ENCODE results near the gene LILRB3. TPM values are rescaled to one million over a fixed set of nuclear protein-coding genes. Genes with fewer than 3 reads are reported as not detected.

The LILRB3 gene
- total RNA-seq, 2 donors from 2014 or later = 0.73 to 5.9 TPM

GRCh38 chr19:54211235-54211634, 11.6 kb downstream of the LILRB3 start:
- H3K36me3 ChIP-seq = peaks cover 5 to 8% of the 10 kb centered on the region in 2 donors
- peaks cover 9% of the 10 kb centered on the region for H3K4me1 ChIP-seq (replicated peaks)
- H3K4me3 ChIP-seq = no peak overlapping the region
- WGBS = 73% methylated on average over 12 of the region's 12 CpGs
- TF ChIP-seq POLR2AphosphoS5 (IDR thresholded peaks at IDR 0.05) = no peak
- TF ChIP-seq POLR2A (IDR thresholded peaks at IDR 0.05) = no peak
- no peak for TF ChIP-seq CTCF (IDR thresholded peaks at IDR 0.05)
- H3K27me3 ChIP-seq (replicated peaks; ENCODE audit: insufficient read depth) = no peaks in the 10 kb centered on the region
- intact Hi-C loops (cut with DNase I) = no loop called here
- no peak overlapping the region for H3K27ac ChIP-seq
- no peak for DNase-seq (ENCODE audit: low spot score)
- no peaks in the 10 kb centered on the region for H3K9me3 ChIP-seq

- Histone ChIP-seq H3K36me3 (peaks cover 7 to 16% of the 10 kb centered on the region in 2 donors), H3K4me1 (replicated peaks) (peaks cover 9% of the 10 kb centered on the region), H3K9me3 (no peaks in the 10 kb centered on the region), H3K27ac (peak overlapping the region; percentile 77 to 83), H3K27me3 (replicated peaks; ENCODE audit: insufficient read depth) (no peaks in the 10 kb centered on the region), H3K4me3 (no peak overlapping the region)
- TF ChIP-seq POLR2AphosphoS5 (IDR thresholded peaks at IDR 0.05) (peak; percentile 92), CTCF (IDR thresholded peaks at IDR 0.05) (no peak)
- WGBS = 9% methylated on average over 10 of the region's 10 CpGs
- intact Hi-C loops (cut with DNase I) = no loop called here
- peak; percentile 94 for DNase-seq (ENCODE audit: low spot score)
Observed at GRCh38 chr19:54209811-54210494, 12.9 kb downstream of the LILRB3 start.

- intact Hi-C loops (cut with DNase I) = no loop called here
- no peaks in the 10 kb centered on the region for H3K27me3 ChIP-seq (replicated peaks; ENCODE audit: insufficient read depth)
- no peak overlapping the region for H3K4me3 ChIP-seq
- peaks cover 13% of the 10 kb centered on the region for H3K4me1 ChIP-seq (replicated peaks)
- no peak for DNase-seq (ENCODE audit: low spot score)
- WGBS = 51% methylated on average over 24 of the region's 24 CpGs
- H3K36me3 ChIP-seq = peaks cover 7 to 18% of the 10 kb centered on the region in 2 donors
- H3K9me3 ChIP-seq = no peaks in the 10 kb centered on the region
- peak overlapping the region; percentile 77 to 83 for H3K27ac ChIP-seq
- no peak for TF ChIP-seq POLR2A (IDR thresholded peaks at IDR 0.05)
- no peak for TF ChIP-seq POLR2AphosphoS5 (IDR thresholded peaks at IDR 0.05)
- no peak for TF ChIP-seq CTCF (IDR thresholded peaks at IDR 0.05)
Observed at GRCh38 chr19:54209058-54209810, 13.6 kb downstream of the LILRB3 start.

- WGBS = 77% methylated on average over 8 of the region's 8 CpGs
- H3K36me3 ChIP-seq = peaks cover 7 to 24% of the 10 kb centered on the region in 2 donors
- no peak for DNase-seq (ENCODE audit: low spot score)
- intact Hi-C loops (cut with DNase I) = no loop called here
- H3K27me3 ChIP-seq (replicated peaks; ENCODE audit: insufficient read depth) = no peaks in the 10 kb centered on the region
- H3K27ac ChIP-seq = peak overlapping the region; percentile 77 to 83
- TF ChIP-seq POLR2A (IDR thresholded peaks at IDR 0.05) = no peak
- no peaks in the 10 kb centered on the region for H3K9me3 ChIP-seq
- H3K4me1 ChIP-seq (replicated peaks) = peaks cover 14% of the 10 kb centered on the region
- H3K4me3 ChIP-seq = no peak overlapping the region
Observed at GRCh38 chr19:54208784-54209057, 14.1 kb downstream of the LILRB3 start.

- peaks cover 14% of the 10 kb centered on the region for H3K4me1 ChIP-seq (replicated peaks)
- peak overlapping the region; percentile 77 to 83 for H3K27ac ChIP-seq
- peak; percentile 6 for TF ChIP-seq POLR2AphosphoS5 (IDR thresholded peaks at IDR 0.05)
- TF ChIP-seq POLR2A (IDR thresholded peaks at IDR 0.05) = no peak
- TF ChIP-seq CTCF (IDR thresholded peaks at IDR 0.05) = no peak
- no peak for DNase-seq (ENCODE audit: low spot score)
- H3K36me3 ChIP-seq = peaks cover 7 to 29% of the 10 kb centered on the region in 2 donors
- no peaks in the 10 kb centered on the region for H3K27me3 ChIP-seq (replicated peaks; ENCODE audit: insufficient read depth)
- no peak overlapping the region for H3K4me3 ChIP-seq
- intact Hi-C loops (cut with DNase I) = no loop called here
- WGBS = 67% methylated on average over 18 of the region's 18 CpGs
- no peaks in the 10 kb centered on the region for H3K9me3 ChIP-seq
Observed at GRCh38 chr19:54207983-54208783, 14.6 kb downstream of the LILRB3 start.

All from prostate gland (tissue), 2 donors.